HUES48 (cell line): Measurements from ENCODE around the gene OR2V2.
"Not testable (repeated sequence)": the region's sequence is repeated elsewhere in the genome, so short reads cannot be mapped to it uniquely, and the experiment has no call there.

ENCODE experiments used
- H3K27ac ChIP-seq: one replicate; pipeline ENCODE4 v1.7.0; 2013; ENCODE audit warnings: low read depth, low read length, inconsistent platforms
- H3K27me3 ChIP-seq: 2 replicates; pipeline ENCODE4 v1.6.1; 2013; ENCODE audit warnings: mild to moderate bottlenecking, low read length; ENCODE audit not compliant: control insufficient read depth, insufficient read depth
- H3K36me3 ChIP-seq: 2 replicates; pipeline ENCODE4 v1.6.1; 2013; ENCODE audit warnings: low read length; ENCODE audit not compliant: control insufficient read depth, insufficient read depth
- H3K4me1 ChIP-seq: 2 replicates; pipeline ENCODE4 v1.6.1; 2013; ENCODE audit warnings: mild to moderate bottlenecking, low read length; ENCODE audit not compliant: control insufficient read depth, insufficient read depth
- H3K4me3 ChIP-seq: 2 replicates; pipeline ENCODE4 v1.5.1; 2013; ENCODE audit warnings: mild to moderate bottlenecking, low read depth, low read length
- H3K9ac ChIP-seq: 2 replicates; pipeline ENCODE4 v1.6.1; 2013; ENCODE audit warnings: mild to moderate bottlenecking, low read depth, low read length, moderate library complexity
- H3K9me3 ChIP-seq: 2 replicates; pipeline ENCODE4 v1.6.1; 2013; ENCODE audit warnings: low read length; ENCODE audit not compliant: control insufficient read depth, insufficient read depth

The OR2V2 gene

GRCh38 chr5:181149806-181150733 is 2.7 kb downstream of the OR2V2 start:
- Histone ChIP-seq H3K27me3 (no peaks in the 10 kb centered on the region), H3K27ac (no peak overlapping the region), H3K36me3 (no peaks in the 10 kb centered on the region), H3K4me1 (no peaks in the 10 kb centered on the region), H3K9me3 (peaks cover 12% of the 10 kb centered on the region), H3K4me3 (no peak overlapping the region), H3K9ac (no peak overlapping the region)

GRCh38 chr5:181151146-181151545 is 3.8 kb downstream of the OR2V2 start:
- H3K27me3 ChIP-seq: no peaks in the 10 kb centered on the region
- H3K4me1 ChIP-seq: no peaks in the 10 kb centered on the region

GRCh38 chr5:181152406-181152805 is 5.0 kb downstream of the OR2V2 start:
- no peaks in the 10 kb centered on the region for H3K36me3 ChIP-seq
- 0 out of 2 replicates have a peak, but pooled peaks cover 4% of the 10 kb centered on the region for H3K9me3 ChIP-seq
- no peaks in the 10 kb centered on the region for H3K4me1 ChIP-seq
- H3K4me3 ChIP-seq: no peak overlapping the region
- no peak overlapping the region for H3K9ac ChIP-seq
- no peak overlapping the region for H3K27ac ChIP-seq
- H3K27me3 ChIP-seq: peaks cover 5% of the 10 kb centered on the region; the same call in 1 of the 2 replicates

More at GRCh38 chr5:181151146-181151545, 3.8 kb downstream of the OR2V2 start:
- Histone ChIP-seq H3K9me3 (0 out of 2 replicates have a peak, but pooled peaks cover 4% of the 10 kb centered on the region), H3K27ac (no peak overlapping the region), H3K9ac (no peak overlapping the region), H3K36me3 (no peaks in the 10 kb centered on the region), H3K4me3 (no peak overlapping the region)

- H3K4me1 ChIP-seq: no peaks in the 10 kb centered on the region
- 0 out of 2 replicates have a peak, but pooled peaks cover 4% of the 10 kb centered on the region for H3K9me3 ChIP-seq
- H3K27me3 ChIP-seq: peaks cover 5% of the 10 kb centered on the region; the same call in 1 of the 2 replicates
- H3K4me3 ChIP-seq: no peak overlapping the region
- H3K27ac ChIP-seq: no peak overlapping the region
- no peak overlapping the region for H3K9ac ChIP-seq
- H3K36me3 ChIP-seq: no peaks in the 10 kb centered on the region
Measured at GRCh38 chr5:181153814-181154213, 6.4 kb downstream of the OR2V2 start.

- H3K4me3 ChIP-seq: no peak overlapping the region
- H3K27ac ChIP-seq: no peak overlapping the region
- no peaks in the 10 kb centered on the region for H3K9me3 ChIP-seq
- no peak overlapping the region for H3K9ac ChIP-seq
- no peaks in the 10 kb centered on the region for H3K36me3 ChIP-seq
- H3K27me3 ChIP-seq: peaks cover 7% of the 10 kb centered on the region; the same call in 1 of the 2 replicates
- H3K4me1 ChIP-seq: peaks cover 11% of the 10 kb centered on the region
Measured at GRCh38 chr5:181156758-181157157, 9.4 kb downstream of the OR2V2 start.

GRCh38 chr5:181158869-181159268 is 11.5 kb downstream of the OR2V2 start:
- Histone ChIP-seq H3K36me3 (no peaks in the 10 kb centered on the region), H3K27me3 (peaks cover 8% of the 10 kb centered on the region; the same call in 1 of the 2 replicates), H3K4me3 (no peak overlapping the region), H3K9ac (no peak overlapping the region), H3K27ac (no peak overlapping the region), H3K9me3 (no peaks in the 10 kb centered on the region), H3K4me1 (peaks cover 11% of the 10 kb centered on the region)

- Histone ChIP-seq H3K27ac (peak overlapping the region; percentile 84), H3K9me3 (no peaks in the 10 kb centered on the region), H3K27me3 (peaks cover 8% of the 10 kb centered on the region; the same call in 1 of the 2 replicates), H3K4me1 (peaks cover 11% of the 10 kb centered on the region), H3K9ac (no peak overlapping the region; the same call in 1 of the 2 replicates), H3K36me3 (no peaks in the 10 kb centered on the region), H3K4me3 (no peak overlapping the region)
Measured at GRCh38 chr5:181159286-181160151, 12.1 kb downstream of the OR2V2 start.

- Histone ChIP-seq H3K27me3 (peaks cover 8% of the 10 kb centered on the region; the same call in 1 of the 2 replicates), H3K27ac (peak overlapping the region; percentile 84), H3K4me1 (peaks cover 11% of the 10 kb centered on the region), H3K36me3 (no peaks in the 10 kb centered on the region), H3K9ac (peak overlapping the region; percentile 9; the same call in 1 of the 2 replicates), H3K4me3 (peak overlapping the region; percentile 31; the same call in 1 of the 2 replicates), H3K9me3 (no peaks in the 10 kb centered on the region)
Measured at GRCh38 chr5:181160152-181160754, 12.9 kb downstream of the OR2V2 start.

- H3K27ac ChIP-seq: peak overlapping the region; percentile 35
- H3K4me3 ChIP-seq: 0 out of 2 replicates have a peak overlapping the region, but pooled peaks have one; percentile 40
- not testable (repeated sequence) for H3K9ac ChIP-seq, H3K9me3 ChIP-seq, H3K36me3 ChIP-seq, H3K27me3 ChIP-seq
- H3K4me1 ChIP-seq: peaks cover 11% of the 10 kb centered on the region
Measured at GRCh38 chr5:181160755-181161533, 13.6 kb downstream of the OR2V2 start.
